Measurements from ENCODE around the gene CDH12. TPM values are rescaled to one million over a fixed set of nuclear protein-coding genes. Genes with fewer than 3 reads are reported as not detected.

Gene CDH12
- total RNA-seq, 5 donors from 2014 or later (not counting 1 experiment from before 2014, with no cell fraction given), result not detected

- DNase-seq (no peak), ATAC-seq (replicated peaks in 1 of 4) (no peak)
- Mint-ChIP-seq H3K27me3 (no peaks in the 10 kb centered on the region), H3K27ac (no peak overlapping the region), H3K4me3 (no peak overlapping the region), H3K4me1 (no peaks in the 10 kb centered on the region), H3K36me3 (no peaks in the 10 kb centered on the region), H3K9me3 (peaks cover 15 to 22% (median 20%) of the 10 kb centered on the region in 3 donors)
- Histone ChIP-seq H3K9me3 (no peaks in the 10 kb centered on the region), H3K27me3 (replicated peaks in 1 of 2; ENCODE audit: control insufficient read depth in 2 of 2, extremely low read depth in 1 of 2, insufficient read depth in 2 of 2, low read length in 1 of 2) (no peaks in the 10 kb centered on the region), H3K36me3 (ENCODE audit: control insufficient read depth in 2 of 2, extremely low read depth in 1 of 2, insufficient read depth in 1 of 2, low read length in 1 of 2) (no peaks in the 10 kb centered on the region), H3K4me3 (ENCODE audit: control insufficient read depth in 1 of 2, extremely low read depth in 1 of 2, low read length in 1 of 2) (no peak overlapping the region), H3K4me1 (ENCODE audit: control insufficient read depth in 1 of 2, extremely low read depth in 1 of 2, insufficient read depth in 2 of 2, low read length in 2 of 2) (no peaks in the 10 kb centered on the region), H3K27ac (ENCODE audit: low read length) (no peak overlapping the region)
- ChIA-PET POLR2A (no interaction called here), CTCF (no interaction called here)
These were observed 248.4 kb downstream of the CDH12 start for GRCh38 chr5:22604711-22605110.

- no peaks in the 10 kb centered on the region for H3K4me1 ChIP-seq (ENCODE audit: control insufficient read depth in 1 of 2, extremely low read depth in 1 of 2, insufficient read depth in 2 of 2, low read length in 2 of 2)
- peaks cover 10 to 26% (median 15%) of the 10 kb centered on the region in 3 donors for H3K9me3 Mint-ChIP-seq
- no peaks in the 10 kb centered on the region for H3K9me3 ChIP-seq
- no peak overlapping the region for H3K27ac ChIP-seq (ENCODE audit: low read length)
- H3K27ac Mint-ChIP-seq, result no peak overlapping the region
- no peaks in the 10 kb centered on the region for H3K27me3 Mint-ChIP-seq
- 88% methylated on average over 2 of the region's 2 CpGs for WGBS (ENCODE audit: insufficient coverage)
- no peak overlapping the region for H3K4me3 ChIP-seq (ENCODE audit: control insufficient read depth in 1 of 2, extremely low read depth in 1 of 2, low read length in 1 of 2)
- no peaks in the 10 kb centered on the region for H3K36me3 Mint-ChIP-seq
- no peaks in the 10 kb centered on the region for H3K36me3 ChIP-seq (ENCODE audit: control insufficient read depth in 2 of 2, extremely low read depth in 1 of 2, insufficient read depth in 1 of 2, low read length in 1 of 2)
- no peak overlapping the region for H3K4me3 Mint-ChIP-seq
- ATAC-seq (replicated peaks in 1 of 4), result no peak
- no peak for DNase-seq
- H3K4me1 Mint-ChIP-seq, result no peaks in the 10 kb centered on the region
- no peaks in the 10 kb centered on the region for H3K27me3 ChIP-seq (replicated peaks in 1 of 2; ENCODE audit: control insufficient read depth in 2 of 2, extremely low read depth in 1 of 2, insufficient read depth in 2 of 2, low read length in 1 of 2)
- POLR2A ChIA-PET, result no interaction called here
- CTCF ChIA-PET, result no interaction called here
These were observed 254.3 kb downstream of the CDH12 start for GRCh38 chr5:22598796-22599195.

- CTCF ChIA-PET, result no interaction called here
- Mint-ChIP-seq H3K27me3 (no peaks in the 10 kb centered on the region), H3K36me3 (no peaks in the 10 kb centered on the region), H3K4me3 (no peak overlapping the region), H3K4me1 (no peaks in the 10 kb centered on the region), H3K9me3 (peaks cover 7 to 22% (median 16%) of the 10 kb centered on the region in 3 donors), H3K27ac (no peak overlapping the region)
- ATAC-seq (replicated peaks in 1 of 4), result no peak
- Histone ChIP-seq H3K27ac (ENCODE audit: low read length) (no peak overlapping the region), H3K36me3 (ENCODE audit: control insufficient read depth in 2 of 2, extremely low read depth in 1 of 2, insufficient read depth in 1 of 2, low read length in 1 of 2) (no peaks in the 10 kb centered on the region), H3K27me3 (replicated peaks in 1 of 2; ENCODE audit: control insufficient read depth in 2 of 2, extremely low read depth in 1 of 2, insufficient read depth in 2 of 2, low read length in 1 of 2) (no peaks in the 10 kb centered on the region), H3K4me3 (ENCODE audit: control insufficient read depth in 1 of 2, extremely low read depth in 1 of 2, low read length in 1 of 2) (no peak overlapping the region), H3K4me1 (ENCODE audit: control insufficient read depth in 1 of 2, extremely low read depth in 1 of 2, insufficient read depth in 2 of 2, low read length in 2 of 2) (no peaks in the 10 kb centered on the region), H3K9me3 (no peaks in the 10 kb centered on the region)
- POLR2A ChIA-PET, result no interaction called here
- DNase-seq, result no peak
- no CpG with 5 or more reads among the region's 1 CpG for whole genome bisulfite sequencing (ENCODE audit: insufficient coverage)
These were observed 256.7 kb downstream of the CDH12 start for GRCh38 chr5:22596404-22596970.

GRCh38 chr5:22594491-22594890, 258.7 kb downstream of the CDH12 start:
- CTCF ChIA-PET, result no interaction called here
- Mint-ChIP-seq H3K27me3 (no peaks in the 10 kb centered on the region), H3K36me3 (no peaks in the 10 kb centered on the region), H3K9me3 (peaks cover 11 to 21% (median 19%) of the 10 kb centered on the region in 3 donors), H3K4me1 (no peaks in the 10 kb centered on the region), H3K27ac (no peak overlapping the region), H3K4me3 (no peak overlapping the region)
- ATAC-seq (replicated peaks in 1 of 4) (no peak), DNase-seq (no peak)
- Histone ChIP-seq H3K36me3 (ENCODE audit: control insufficient read depth in 2 of 2, extremely low read depth in 1 of 2, insufficient read depth in 1 of 2, low read length in 1 of 2) (no peaks in the 10 kb centered on the region), H3K4me1 (ENCODE audit: control insufficient read depth in 1 of 2, extremely low read depth in 1 of 2, insufficient read depth in 2 of 2, low read length in 2 of 2) (no peaks in the 10 kb centered on the region), H3K27ac (ENCODE audit: low read length) (no peak overlapping the region), H3K9me3 (no peaks in the 10 kb centered on the region), H3K27me3 (replicated peaks in 1 of 2; ENCODE audit: control insufficient read depth in 2 of 2, extremely low read depth in 1 of 2, insufficient read depth in 2 of 2, low read length in 1 of 2) (no peaks in the 10 kb centered on the region), H3K4me3 (ENCODE audit: control insufficient read depth in 1 of 2, extremely low read depth in 1 of 2, low read length in 1 of 2) (no peak overlapping the region)
- POLR2A ChIA-PET, result no interaction called here
- WGBS (ENCODE audit: insufficient coverage), result no CpG with 5 or more reads among the region's 2 CpGs

GRCh38 chr5:22593592-22593991, 259.6 kb downstream of the CDH12 start:
- DNase-seq (no peak), ATAC-seq (replicated peaks in 1 of 4) (no peak)
- Histone ChIP-seq H3K36me3 (ENCODE audit: control insufficient read depth in 2 of 2, extremely low read depth in 1 of 2, insufficient read depth in 1 of 2, low read length in 1 of 2) (no peaks in the 10 kb centered on the region), H3K9me3 (no peaks in the 10 kb centered on the region), H3K27me3 (replicated peaks in 1 of 2; ENCODE audit: control insufficient read depth in 2 of 2, extremely low read depth in 1 of 2, insufficient read depth in 2 of 2, low read length in 1 of 2) (no peaks in the 10 kb centered on the region), H3K27ac (ENCODE audit: low read length) (no peak overlapping the region), H3K4me3 (ENCODE audit: control insufficient read depth in 1 of 2, extremely low read depth in 1 of 2, low read length in 1 of 2) (no peak overlapping the region), H3K4me1 (ENCODE audit: control insufficient read depth in 1 of 2, extremely low read depth in 1 of 2, insufficient read depth in 2 of 2, low read length in 2 of 2) (no peaks in the 10 kb centered on the region)
- Mint-ChIP-seq H3K4me1 (no peaks in the 10 kb centered on the region), H3K36me3 (no peaks in the 10 kb centered on the region), H3K27ac (no peak overlapping the region), H3K9me3 (peaks cover 19 to 24% (median 23%) of the 10 kb centered on the region in 3 donors), H3K4me3 (no peak overlapping the region), H3K27me3 (no peaks in the 10 kb centered on the region)
- no CpG with 5 or more reads among the region's 1 CpG for WGBS (ENCODE audit: insufficient coverage)
- CTCF ChIA-PET, result interaction anchor here (0.6 to 1.1 kb wide), 2 partner anchors 16 to 106 kb away, joined by 3 read pairs; no protein-coding TSS in a partner anchor
- POLR2A ChIA-PET, result no interaction called here

- no peak overlapping the region for H3K4me3 Mint-ChIP-seq
- Histone ChIP-seq H3K36me3 (ENCODE audit: control insufficient read depth in 2 of 2, extremely low read depth in 1 of 2, insufficient read depth in 1 of 2, low read length in 1 of 2) (no peaks in the 10 kb centered on the region), H3K4me1 (ENCODE audit: control insufficient read depth in 1 of 2, extremely low read depth in 1 of 2, insufficient read depth in 2 of 2, low read length in 2 of 2) (no peaks in the 10 kb centered on the region), H3K9me3 (no peaks in the 10 kb centered on the region), H3K27ac (ENCODE audit: low read length) (no peak overlapping the region), H3K4me3 (ENCODE audit: control insufficient read depth in 1 of 2, extremely low read depth in 1 of 2, low read length in 1 of 2) (no peak overlapping the region), H3K27me3 (replicated peaks in 1 of 2; ENCODE audit: control insufficient read depth in 2 of 2, extremely low read depth in 1 of 2, insufficient read depth in 2 of 2, low read length in 1 of 2) (no peaks in the 10 kb centered on the region)
- no peaks in the 10 kb centered on the region for H3K27me3 Mint-ChIP-seq
- H3K36me3 Mint-ChIP-seq, result no peaks in the 10 kb centered on the region
- H3K9me3 Mint-ChIP-seq, result peaks cover 19 to 34% (median 21%) of the 10 kb centered on the region in 3 donors
- H3K4me1 Mint-ChIP-seq, result no peaks in the 10 kb centered on the region
- no peak overlapping the region for H3K27ac Mint-ChIP-seq
- CTCF ChIA-PET, result no interaction called here
- DNase-seq (no peak), ATAC-seq (replicated peaks in 1 of 4) (no peak)
- POLR2A ChIA-PET, result no interaction called here
These were observed 261.7 kb downstream of the CDH12 start for GRCh38 chr5:22591461-22591860.

GRCh38 chr5:22590677-22591268, 262.4 kb downstream of the CDH12 start:
- Histone ChIP-seq H3K36me3 (ENCODE audit: control insufficient read depth in 2 of 2, extremely low read depth in 1 of 2, insufficient read depth in 1 of 2, low read length in 1 of 2) (no peaks in the 10 kb centered on the region), H3K4me1 (ENCODE audit: control insufficient read depth in 1 of 2, extremely low read depth in 1 of 2, insufficient read depth in 2 of 2, low read length in 2 of 2) (no peaks in the 10 kb centered on the region), H3K27me3 (replicated peaks in 1 of 2; ENCODE audit: control insufficient read depth in 2 of 2, extremely low read depth in 1 of 2, insufficient read depth in 2 of 2, low read length in 1 of 2) (no peaks in the 10 kb centered on the region), H3K4me3 (ENCODE audit: control insufficient read depth in 1 of 2, extremely low read depth in 1 of 2, low read length in 1 of 2) (no peak overlapping the region), H3K9me3 (no peaks in the 10 kb centered on the region), H3K27ac (ENCODE audit: low read length) (no peak overlapping the region)
- H3K27ac Mint-ChIP-seq, result no peak overlapping the region
- no CpG with 5 or more reads among the region's 4 CpGs for WGBS (ENCODE audit: insufficient coverage)
- ChIA-PET POLR2A (no interaction called here), CTCF (no interaction called here)
- ATAC-seq (replicated peaks in 1 of 4) (no peak), DNase-seq (no peak)
- H3K27me3 Mint-ChIP-seq, result no peaks in the 10 kb centered on the region
- peaks cover 18 to 34% (median 19%) of the 10 kb centered on the region in 3 donors for H3K9me3 Mint-ChIP-seq
- H3K36me3 Mint-ChIP-seq, result no peaks in the 10 kb centered on the region
- H3K4me3 Mint-ChIP-seq, result no peak overlapping the region
- H3K4me1 Mint-ChIP-seq, result no peaks in the 10 kb centered on the region

Measured in T-cell (primary cell).